ENCODE measurements around the gene FRAT1. TPM values are rescaled to one million over a fixed set of nuclear protein-coding genes. Genes with fewer than 3 reads are reported as not detected.
A peak's percentile ranks its signal among the peaks of the same experiment; 100 is the strongest.
"Not testable (repeated sequence)": the region's sequence is repeated elsewhere in the genome, so short reads cannot be mapped to it uniquely, and the experiment has no call there.

FRAT1 gene
- total and polyA plus RNA-seq, 2 of the 8 experiments (the other 6 are each of a cell fraction or from before 2014, with no cell fraction given) = 1.9 to 5.2 TPM

- not testable (repeated sequence) for H2BK5ac ChIP-seq (ENCODE audit: low read depth, low read length); DNase-seq (ENCODE audit: low read depth in 1 of 2, low spot score in 2 of 2); H3K27me3 ChIP-seq (replicated peaks in 1 of 4; ENCODE audit: control insufficient read depth in 3 of 4, extremely low read depth in 1 of 4, insufficient read depth in 3 of 4, low read length in 3 of 4); H4K91ac ChIP-seq (replicated peaks; ENCODE audit: insufficient read length, low read length); H4K20me1 ChIP-seq (replicated peaks in 1 of 2; ENCODE audit: control insufficient read depth in 1 of 2, insufficient read depth in 2 of 2, low read length in 2 of 2); H3K36me3 ChIP-seq (ENCODE audit: control insufficient read depth in 2 of 4, insufficient read depth in 4 of 4, low read length in 3 of 4); H3K14ac ChIP-seq (ENCODE audit: insufficient read length); H3K18ac ChIP-seq (ENCODE audit: extremely low read depth, low read length); H3K79me1 ChIP-seq (ENCODE audit: low read depth, low read length); H2BK120ac ChIP-seq (replicated peaks; ENCODE audit: low read depth, low read length); H2BK20ac ChIP-seq (ENCODE audit: low read length); H3K4me1 ChIP-seq (replicated peaks in 1 of 4; ENCODE audit: control insufficient read depth in 3 of 4, insufficient read depth in 4 of 4, low read length in 3 of 4); H4K8ac ChIP-seq (ENCODE audit: extremely low read depth, insufficient read depth, low read length); H3K23ac ChIP-seq (ENCODE audit: insufficient read length); H2AK5ac ChIP-seq (ENCODE audit: low read depth, low read length); H3K56ac ChIP-seq (replicated peaks; ENCODE audit: insufficient read length, low read depth, low read length); H2BK12ac ChIP-seq (ENCODE audit: low read depth, low read length); H3K27ac ChIP-seq (ENCODE audit: low read depth, low read length); FAIRE-seq; H4K5ac ChIP-seq (ENCODE audit: insufficient read length, low read depth, low read length); H3K23me2 ChIP-seq (ENCODE audit: low read depth, low read length); H3K9me3 ChIP-seq (ENCODE audit: insufficient read depth in 2 of 2, low read depth in 1 of 2, low read length in 1 of 2); H2BK15ac ChIP-seq (ENCODE audit: low read length); H3K4ac ChIP-seq (replicated peaks; ENCODE audit: insufficient read length, low read depth, low read length); H2AFZ ChIP-seq (ENCODE audit: low read length); H3K9ac ChIP-seq (replicated peaks in 1 of 4; ENCODE audit: extremely low read depth in 1 of 4, low read depth in 3 of 4, low read length in 3 of 4)
- ChIA-PET CTCF (ENCODE audit: partially characterized antibody) (interaction anchor here (1.1 to 3.6 kb wide), 5 partner anchors 10 to 62 kb away, joined by 3 to 17 read pairs (median 3); no protein-coding TSS in a partner anchor), POLR2A (ENCODE audit: partially characterized antibody) (interaction anchor here (1.2 to 3.4 kb wide), 4 partner anchors 12 to 110 kb away, joined by 3 to 32 read pairs (median 10); partner anchors contain the start of genes FRAT2 and RRP12)
- 85% methylated on average over 17 of the region's 17 CpGs; no CpG with 5 or more reads in 1 of the 2 experiments for WGBS, 2 experiments (ENCODE audit: extremely low coverage in 1 of 2, insufficient coverage in 1 of 2, insufficient read length in 1 of 2, insufficient replicate concordance in 2 of 2, low coverage in 1 of 2, low lambda C conversion rate in 2 of 2, missing lambda C conversion rate in 1 of 2)
- peak overlapping the region; percentile 48 to 82; a peak in 2 of 4 replicates for H3K4me2 ChIP-seq (ENCODE audit: insufficient read depth in 1 of 2, low read depth in 2 of 2, low read length in 2 of 2)
- peaks cover 0 to 25% of the 10 kb centered on the region in 2 experiments; a peak in 2 of 4 replicates for H3K79me2 ChIP-seq (ENCODE audit: control insufficient read depth in 1 of 2, insufficient read depth in 2 of 2, low read length in 2 of 2)
- H3K4me3 ChIP-seq (ENCODE audit: extremely low read depth in 1 of 4, insufficient read depth in 2 of 4, low read depth in 3 of 4, low read length in 4 of 4) = peak overlapping the region in 2 of 4 experiments; percentile 82 to 87; a peak in 2 of 8 replicates
Observed at GRCh38 chr10:97290576-97291356, 28.3 kb upstream of the FRAT1 start.

Data from H1 (cell line).